K562 (cell line): Measurements from ENCODE around the gene TMEM184A. TPM values are rescaled to one million over a fixed set of nuclear protein-coding genes. Genes with fewer than 3 reads are reported as not detected.

Experiments
- ARHGAP35 ChIP-seq: fragments of 450-650 bp; IDR thresholded peaks from 2 replicates; pipeline ENCODE4 v1.6.1; 2018; ENCODE audit not compliant: partially characterized antibody
- CBX1 ChIP-seq: sonication (generic); IDR thresholded peaks from 2 replicates; pipeline ENCODE4 v1.6.1; 2016; ENCODE audit warnings: antibody characterized with exemption, low read depth, mild to moderate bottlenecking
- CREB3L1 ChIP-seq: fragments of 450-650 bp; IDR thresholded peaks from 2 replicates; pipeline ENCODE4 v1.6.1; 2014; ENCODE audit warnings: low read depth, mild to moderate bottlenecking, moderate library complexity, borderline replicate concordance
- DLX4 ChIP-seq: fragments of 250-450 bp; sonication (Bioruptor Pico); IDR thresholded peaks from 2 replicates; pipeline ENCODE4 v1.6.1; 2021; ENCODE audit warnings: mild to moderate bottlenecking
- E2F4 ChIP-seq: sonication (generic); formaldehyde crosslinking; IDR thresholded peaks from 2 replicates; pipeline ENCODE4 v1.8.0; 2022; ENCODE audit warnings: mild to moderate bottlenecking, low read depth, missing genetic modification reagents
- EZH2 ChIP-seq: IDR thresholded peaks from 2 replicates; pipeline ENCODE4 v1.6.1; 2012; ENCODE audit warnings: low read depth, mild to moderate bottlenecking, inconsistent platforms, low read length, borderline replicate concordance
- GATAD2B ChIP-seq: fragments of 450-650 bp; IDR thresholded peaks from 2 replicates; pipeline ENCODE4 v1.6.1; 2017; ENCODE audit warnings: mild to moderate bottlenecking, borderline replicate concordance
- HEY1 ChIP-seq: fragments of 250-450 bp; sonication (Bioruptor Pico); IDR thresholded peaks from 2 replicates; pipeline ENCODE4 v1.5.0; 2020; ENCODE audit warnings: mild to moderate bottlenecking, moderate library complexity, borderline replicate concordance
- HMGN3 ChIP-seq: IDR thresholded peaks from 2 replicates; pipeline ENCODE4 v1.6.1; 2011; ENCODE audit warnings: borderline replicate concordance, low read depth, mild to moderate bottlenecking, mixed read lengths, low read length; ENCODE audit not compliant: insufficient read length; ENCODE audit errors: extremely low read depth
- RNF2 ChIP-seq: sonication (generic); IDR thresholded peaks from 2 replicates; pipeline ENCODE4 v1.6.1; 2016
- SIRT6 ChIP-seq: IDR thresholded peaks from one replicate; pipeline ENCODE4 v1.6.1; 2012; ENCODE audit warnings: low read depth, mild to moderate bottlenecking, control low read depth, inconsistent platforms, low read length, moderate library complexity
- SMAD2 ChIP-seq: fragments of 150-350 bp; IDR thresholded peaks from 2 replicates; pipeline ENCODE4 v1.6.1; 2014; ENCODE audit warnings: low read depth, mild to moderate bottlenecking, low read length
- YY1 ChIP-seq, 3 experiments: IDR thresholded peaks; 2 replicates each; pipeline ENCODE4 v1.6.1; 2011; ENCODE audit warnings: low read length in 2 of 3, mild to moderate bottlenecking in 2 of 3, moderate library complexity in 2 of 3, borderline replicate concordance in 1 of 3, control low read depth in 1 of 3, low read depth in 1 of 3; ENCODE audit not compliant: insufficient read depth in 3 of 3, insufficient replicate concordance in 2 of 3, control insufficient read depth in 1 of 3, insufficient read length in 1 of 3; ENCODE audit errors: extremely low read depth in 1 of 3
- ZBTB34 ChIP-seq: fragments of 250-450 bp; sonication (Bioruptor Pico); IDR thresholded peaks from 2 replicates; pipeline ENCODE4 v1.8.0; 2021; ENCODE audit warnings: mild to moderate bottlenecking, moderate library complexity
- ZNF274 ChIP-seq: IDR thresholded peaks from 2 replicates; pipeline ENCODE4 v1.6.1; 2011; ENCODE audit warnings: low read depth, mild to moderate bottlenecking, low read length, moderate library complexity, borderline replicate concordance
- ZNF280B ChIP-seq: fragments of 250-450 bp; sonication (Bioruptor Pico); IDR thresholded peaks from 2 replicates; pipeline ENCODE4 v1.5.1; 2021; ENCODE audit warnings: mild to moderate bottlenecking
- ZNF589 ChIP-seq: fragments of 200-800 bp; sonication (Bioruptor generic); IDR thresholded peaks from 2 replicates; pipeline ENCODE4 v1.6.1; 2016; ENCODE audit warnings: low read depth, missing genetic modification characterization, missing compliant biosample characterization
- ZNF76 ChIP-seq: fragments of 250-450 bp; sonication (Bioruptor Pico); IDR thresholded peaks from 2 replicates; pipeline ENCODE4 v1.4.0; 2020; ENCODE audit warnings: mild to moderate bottlenecking, moderate library complexity, borderline replicate concordance
- polyA plus RNA-seq, 8 experiments: library from polyadenylated mRNA; depleted of rRNA in 4 of 8; stranded (reverse) in 5 of 8; unstranded in 3 of 8; fragments of >200 nt; fragmentation: Nextera tagmentation in 2 of 8; fragmentation: Illumina TruSeq in 1 of 8; extraction: Ambion mirVana in 2 of 8; extraction: Trizol in 1 of 8; gene quantifications; 2 replicates each; pipeline versions ENCODE4 v1.2.1 to v1.2.3, GENCODE V29; 2011 to 2014; ENCODE audit warnings: inconsistent platforms in 1 of 8, missing spikeins in 1 of 8
- total RNA-seq, 7 experiments: library from RNA; depleted of rRNA in 6 of 7; stranded (reverse); fragments of >200 nt in 6 of 7; fragmentation: Illumina TruSeq in 2 of 7; extraction: Trizol in 2 of 7; gene quantifications; 2 replicates each; pipeline versions ENCODE4 v1.2.1 to v1.2.3, GENCODE V29; 2011 to 2021; ENCODE audit warnings: low replicate concordance in 1 of 7
- TF ChIP-seq, protein P1 (sequence below): fragments of 450-650 bp; formaldehyde crosslinking; IDR thresholded peaks from 2 replicates; pipeline ENCODE4 v1.4.0; 2020; ENCODE audit warnings: mild to moderate bottlenecking

Gene TMEM184A
- total and polyA plus RNA-seq, 9 of the 15 experiments (the other 6 are each of a cell fraction or from before 2014, with no cell fraction given) = 0.10 to 0.18 (median 0.11) TPM; not detected in 6

DNA sequence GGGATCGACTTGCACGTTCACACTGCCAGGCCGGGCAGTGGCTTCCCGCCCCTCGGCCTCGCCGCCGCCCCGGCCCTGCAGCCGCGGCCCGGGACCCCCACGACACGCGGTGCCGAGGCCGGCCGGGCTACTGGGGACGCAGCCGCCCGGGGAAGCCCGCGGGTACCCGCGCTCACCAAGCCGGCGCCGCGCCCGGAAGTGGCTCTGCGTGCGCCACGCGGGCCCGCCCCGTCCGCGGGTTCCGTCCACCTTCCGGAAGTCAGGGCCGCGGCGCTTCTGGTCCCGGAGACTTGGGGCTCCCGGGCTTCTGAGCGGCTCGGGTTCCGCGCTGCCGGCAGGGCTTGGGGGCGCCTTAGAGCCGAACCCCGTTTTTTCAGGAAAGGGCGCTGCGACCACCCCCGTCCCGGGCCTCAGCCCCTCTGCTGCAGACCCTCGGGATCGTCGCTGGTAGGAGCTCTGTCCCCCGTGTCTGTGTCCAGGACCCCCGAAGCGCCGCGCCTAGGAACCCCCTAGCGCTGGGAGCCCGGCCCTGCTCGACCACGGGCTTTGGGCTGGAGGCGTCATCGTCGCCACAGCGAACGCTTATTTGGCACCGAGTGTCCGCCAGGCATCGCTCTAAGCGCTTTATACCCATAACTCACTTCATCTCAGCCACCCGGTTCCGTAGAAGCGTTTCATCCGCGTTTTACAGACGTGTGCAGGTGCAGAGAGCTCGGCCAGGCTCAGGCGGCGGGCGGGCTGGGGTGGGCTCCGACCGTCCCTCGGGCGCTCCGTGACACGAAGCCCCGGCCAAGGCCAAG, 14.0 kb upstream of the TMEM184A start, which contains the start of gene PSMG3 (continued):
- TF ChIP-seq, protein P1, sequence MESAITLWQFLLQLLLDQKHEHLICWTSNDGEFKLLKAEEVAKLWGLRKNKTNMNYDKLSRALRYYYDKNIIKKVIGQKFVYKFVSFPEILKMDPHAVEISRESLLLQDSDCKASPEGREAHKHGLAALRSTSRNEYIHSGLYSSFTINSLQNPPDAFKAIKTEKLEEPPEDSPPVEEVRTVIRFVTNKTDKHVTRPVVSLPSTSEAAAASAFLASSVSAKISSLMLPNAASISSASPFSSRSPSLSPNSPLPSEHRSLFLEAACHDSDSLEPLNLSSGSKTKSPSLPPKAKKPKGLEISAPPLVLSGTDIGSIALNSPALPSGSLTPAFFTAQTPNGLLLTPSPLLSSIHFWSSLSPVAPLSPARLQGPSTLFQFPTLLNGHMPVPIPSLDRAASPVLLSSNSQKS = no peak
- TF ChIP-seq ZBTB34 (CRISPR knock-in tag) (no peak), HMGN3 (no peak), ZNF76 (CRISPR knock-in tag) (no peak), ZNF589 (CRISPR knock-in tag) (no peak), RNF2 (peak; percentile 67), EZH2 (no peak), GATAD2B (peak; percentile 98), ZNF274 (no peak), E2F4 (no peak), DLX4 (no peak), ARHGAP35 (no peak), SMAD2 (no peak), CBX1 (peak; percentile 60; the same call in 1 of the 2 replicates), CREB3L1 (peak; percentile 93), SIRT6 (no peak), ZNF280B (CRISPR knock-in tag) (no peak), YY1 (IDR thresholded peaks at IDR 0.05; ENCODE audit: borderline replicate concordance in 1 of 3, control insufficient read depth in 1 of 3, extremely low read depth in 1 of 3, insufficient read depth in 3 of 3, insufficient read length in 1 of 3, insufficient replicate concordance in 2 of 3, low read depth in 1 of 3, low read length in 2 of 3) (peak in 2 of 3 experiments; percentile 57 to 78), HEY1 (no peak)
